ENCODE results near the gene COPZ1.

The COPZ1 gene

DNA sequence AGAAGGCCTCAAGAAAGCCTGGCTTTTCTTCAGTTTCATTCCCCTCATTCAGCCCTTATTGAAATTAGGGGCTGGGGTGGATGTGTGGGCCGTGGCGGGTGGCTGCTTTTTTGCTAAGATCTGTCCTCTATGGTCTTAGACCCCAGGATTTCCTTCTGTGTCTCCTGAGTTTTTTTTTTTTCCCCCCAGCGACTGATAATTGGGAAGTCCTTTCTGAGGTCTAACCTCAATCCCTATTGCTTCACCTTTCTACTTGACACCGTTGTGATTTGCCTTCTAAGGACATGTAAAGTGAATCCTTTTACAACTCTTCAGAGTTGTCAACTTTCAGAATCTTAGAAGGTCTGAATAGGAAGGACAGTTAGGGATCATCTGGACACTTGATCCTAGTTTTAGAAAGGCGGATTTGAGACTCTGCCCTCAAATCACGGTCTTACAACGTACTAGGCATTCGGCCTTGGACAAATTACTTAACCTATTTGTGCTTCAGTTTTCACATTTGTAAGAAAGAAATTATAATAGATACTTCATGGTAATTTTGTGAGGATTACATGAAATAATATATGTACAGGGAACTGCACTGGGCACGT lies 34.9 kb downstream of the COPZ1 start:
- DNase-seq: no peak

DNA sequence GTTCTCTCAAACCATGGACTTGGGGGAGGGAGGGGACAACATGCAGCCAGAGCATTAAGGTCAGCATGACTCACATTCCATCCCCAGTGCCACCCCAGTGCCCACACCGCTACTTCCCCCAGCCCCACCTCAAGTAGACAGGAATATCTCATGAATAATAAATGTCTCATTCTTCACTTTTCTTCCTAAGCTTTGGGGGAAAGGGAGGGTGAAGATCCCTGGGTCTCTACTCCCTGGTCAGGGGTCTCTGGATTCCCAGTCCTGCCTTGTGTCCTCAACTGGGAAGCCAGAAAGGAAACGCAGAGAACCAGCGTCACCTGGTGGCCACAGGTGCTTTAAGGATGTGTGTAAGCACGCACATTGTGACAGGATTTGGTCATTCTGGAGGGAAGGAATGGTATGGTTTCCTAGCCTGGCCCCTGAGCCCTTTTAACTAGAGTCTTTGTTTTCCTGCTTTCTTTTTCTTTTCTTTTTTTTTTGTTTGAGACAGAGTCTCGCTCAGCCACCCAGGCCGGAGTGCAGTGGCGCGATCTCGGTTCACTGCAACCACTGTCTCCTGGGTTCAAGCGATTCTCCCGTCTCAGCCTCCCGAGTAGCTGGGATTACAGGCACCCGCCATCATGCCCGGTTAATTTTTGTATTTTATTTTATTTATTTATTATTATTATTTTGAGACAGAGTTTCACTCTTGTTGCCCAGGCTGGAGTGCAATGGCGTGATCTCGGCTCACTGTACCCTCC lies 36.0 kb downstream of the COPZ1 start:
- peak; percentile 7 for DNase-seq

DNA sequence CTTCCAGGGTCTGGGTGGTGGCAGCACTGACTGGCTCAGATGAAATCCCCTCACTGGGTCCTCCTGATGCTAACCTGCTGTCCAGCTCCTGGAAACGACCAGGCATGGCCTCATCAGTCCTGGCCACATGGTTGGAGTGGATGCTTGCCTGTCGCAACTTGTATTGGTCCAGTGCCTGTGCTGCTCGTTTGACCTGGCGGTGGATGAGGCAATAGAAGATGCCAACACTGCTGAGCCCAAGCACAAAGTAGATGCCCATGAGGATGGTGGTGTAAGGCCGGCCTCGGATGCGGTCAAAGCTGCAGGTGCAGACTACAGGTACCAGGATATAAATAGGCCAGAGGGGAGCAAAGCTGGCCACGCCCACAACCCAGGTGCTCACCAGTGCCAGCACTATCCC lies 38.1 kb downstream of the COPZ1 start:
- DNase-seq: no peak

DNA sequence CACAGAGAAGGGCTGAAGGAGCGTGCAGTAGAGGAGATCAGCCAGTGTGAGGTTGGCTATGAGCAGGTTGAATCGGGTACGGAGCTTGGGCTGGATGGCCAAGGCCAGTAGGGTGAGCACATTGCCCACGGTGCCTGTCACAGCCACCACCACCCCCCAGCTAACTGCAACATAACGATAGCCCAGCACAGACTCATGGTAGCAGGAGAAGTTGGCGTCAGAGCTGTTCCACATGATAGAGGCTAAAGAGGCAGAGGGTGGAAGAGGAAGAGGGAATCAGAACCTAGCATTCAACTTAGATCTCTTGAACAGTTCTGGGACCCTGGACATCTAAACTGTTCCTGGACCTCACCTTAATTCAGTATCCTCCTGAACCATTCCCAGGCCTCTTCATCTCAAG lies 38.7 kb downstream of the COPZ1 start:
- no peak for DNase-seq

DNA sequence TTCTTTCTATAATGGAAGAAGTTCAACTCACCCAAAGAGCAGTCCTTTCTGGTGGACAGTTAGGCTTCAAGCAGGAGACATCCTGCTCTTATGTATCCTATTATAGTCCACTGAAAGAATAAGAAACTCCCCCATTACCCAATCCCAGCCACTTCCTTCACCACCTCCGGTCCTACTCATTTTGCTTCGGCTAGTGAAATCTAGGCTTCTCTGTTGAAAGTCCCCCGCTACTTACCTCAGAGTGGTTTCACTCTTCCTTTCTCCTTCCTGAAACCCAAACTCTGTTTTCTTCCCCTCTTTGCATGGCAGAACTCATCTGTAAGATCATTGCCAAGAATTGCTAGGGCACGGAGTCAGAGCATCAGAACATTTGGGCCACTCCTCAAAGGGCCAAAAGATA lies 39.5 kb downstream of the COPZ1 start, which contains the start of gene GPR84:
Gene GPR84, minus strand, starts transcription at position 74 of the 400 bp plus-strand sequence. CDS start 635 bp downstream, outside the sequence.
- no peak for DNase-seq

DNA sequence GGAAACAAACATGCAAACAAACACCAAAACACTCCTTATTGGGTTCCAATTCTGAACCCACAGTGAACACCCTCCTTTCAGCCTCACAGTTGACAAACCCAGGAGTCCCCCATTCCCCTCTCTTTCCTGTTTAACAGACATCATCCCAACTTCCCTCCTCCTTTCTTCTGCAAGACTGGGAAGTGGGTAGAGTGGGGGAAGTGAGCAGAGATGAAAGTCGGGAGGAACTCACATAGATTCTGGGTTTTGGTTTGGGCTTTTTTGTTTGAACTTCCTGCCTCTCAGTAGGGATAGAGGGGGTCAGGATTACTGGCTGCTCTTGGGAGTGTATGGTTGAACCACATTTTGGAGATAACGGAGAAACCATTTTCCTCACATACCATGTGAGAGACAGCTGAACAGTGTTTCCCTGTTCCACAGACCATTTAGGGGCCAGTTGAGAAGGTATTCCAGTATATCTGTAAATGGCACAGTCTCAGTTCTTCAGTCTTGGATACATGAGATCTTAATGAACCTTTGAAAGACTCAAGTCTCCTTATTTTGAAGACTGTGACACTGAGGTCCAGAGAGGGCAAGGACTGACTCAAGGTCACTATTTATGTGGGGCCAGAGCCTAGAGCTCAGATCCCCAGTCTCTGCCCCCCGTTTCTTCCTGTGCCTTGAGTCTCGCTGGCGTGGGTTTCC lies 43.2 kb downstream of the COPZ1 start:
- no peak for DNase-seq

DNA sequence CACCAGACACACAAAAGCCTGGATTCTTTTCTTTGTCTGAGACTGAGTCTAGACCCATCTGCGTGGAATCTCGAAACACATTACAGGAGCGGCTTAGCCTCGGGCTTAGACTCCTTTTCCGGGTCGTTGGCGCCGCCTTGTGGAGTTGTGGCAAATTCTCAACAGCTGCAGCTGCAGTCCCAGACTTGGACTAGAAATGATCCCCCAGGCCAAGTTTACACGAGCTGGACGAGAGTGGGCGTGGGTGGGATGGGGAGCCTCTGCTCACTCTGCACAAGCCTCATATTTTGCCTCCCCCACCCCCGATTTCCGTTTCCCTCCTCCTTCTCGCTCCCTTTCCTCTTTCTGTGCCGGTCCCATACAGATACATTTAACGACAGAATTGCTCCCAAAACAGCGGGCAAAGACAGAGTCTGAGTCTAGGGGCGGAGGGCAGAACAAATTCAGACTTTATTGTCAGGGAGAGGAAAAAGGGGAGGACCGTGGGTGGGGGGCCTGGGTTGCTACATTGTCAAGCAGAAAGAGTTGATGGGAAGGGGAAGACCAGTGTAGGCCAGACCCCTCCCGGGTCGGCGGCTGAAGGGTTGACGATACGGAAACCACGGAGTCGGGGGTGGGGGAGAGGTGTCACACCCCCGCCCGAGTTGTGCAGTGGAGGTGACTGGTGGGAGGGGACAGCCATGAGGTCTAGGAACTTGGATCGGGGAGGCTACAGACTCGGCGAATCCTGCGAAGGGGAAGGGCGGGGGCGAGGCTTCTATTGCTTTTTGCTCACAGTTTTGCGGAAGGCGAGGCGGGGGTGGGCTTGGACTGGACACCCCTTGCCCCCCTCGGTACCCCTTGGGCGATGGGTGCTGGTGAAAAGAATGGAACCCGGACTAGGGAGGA lies 44.0 kb downstream of the COPZ1 start:
- peak; percentile 15 for DNase-seq

DNA sequence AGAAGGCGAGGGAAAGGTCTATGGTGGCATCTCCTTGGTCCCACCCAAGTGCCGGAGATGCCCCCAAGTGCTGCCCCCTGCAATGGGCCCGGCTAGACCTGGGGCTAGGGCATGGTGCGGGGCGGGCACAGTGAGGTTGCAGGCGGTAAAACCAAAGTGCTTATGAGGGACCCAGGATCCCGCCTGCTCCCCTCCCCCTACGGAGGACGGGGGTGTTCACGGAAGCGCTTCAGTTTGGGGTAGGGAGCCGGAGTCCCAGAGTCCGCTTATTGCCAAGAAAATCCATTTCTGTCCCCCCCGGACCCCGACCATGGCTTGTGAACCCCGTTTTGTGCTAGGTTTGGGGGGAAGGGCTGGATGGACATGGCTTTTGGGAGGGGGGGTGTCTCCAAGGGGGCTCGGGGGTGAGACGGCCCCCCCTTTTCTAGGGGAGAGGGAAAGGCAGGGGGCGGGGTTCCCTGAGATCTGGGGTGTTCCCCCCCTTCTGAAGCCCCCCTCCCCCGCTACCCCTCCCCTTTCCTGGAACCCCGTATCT lies 44.7 kb downstream of the COPZ1 start:
- no peak for DNase-seq

DNA sequence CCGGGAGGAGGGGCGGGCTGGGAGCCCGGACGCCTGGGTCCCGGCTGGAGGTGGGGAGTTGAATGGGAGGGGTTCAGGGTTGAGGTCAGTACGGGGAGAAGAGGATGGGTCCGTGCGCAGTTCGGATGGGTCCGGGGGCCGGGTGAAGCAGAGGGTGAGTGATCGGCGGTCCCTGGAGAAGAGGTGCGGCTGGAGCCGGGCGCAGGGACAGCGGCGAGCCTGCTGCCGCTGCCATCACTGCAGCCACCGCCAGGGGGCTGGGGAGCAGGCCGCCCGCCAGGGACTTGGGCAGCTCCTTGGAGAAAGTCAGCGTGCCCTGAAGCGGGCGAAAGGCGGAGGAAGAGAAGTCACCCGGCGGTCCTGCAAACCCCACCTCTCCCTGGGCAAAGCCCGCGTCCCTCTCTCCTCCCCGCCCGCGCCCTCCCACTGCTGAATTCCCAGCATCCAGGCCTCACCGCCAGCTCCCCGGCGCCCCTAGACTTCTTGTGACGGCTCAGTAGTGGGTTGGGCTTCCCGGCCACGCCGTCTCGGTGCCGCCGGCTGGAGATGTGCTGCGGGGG lies 45.3 kb downstream of the COPZ1 start:
- no peak for DNase-seq

DNA sequence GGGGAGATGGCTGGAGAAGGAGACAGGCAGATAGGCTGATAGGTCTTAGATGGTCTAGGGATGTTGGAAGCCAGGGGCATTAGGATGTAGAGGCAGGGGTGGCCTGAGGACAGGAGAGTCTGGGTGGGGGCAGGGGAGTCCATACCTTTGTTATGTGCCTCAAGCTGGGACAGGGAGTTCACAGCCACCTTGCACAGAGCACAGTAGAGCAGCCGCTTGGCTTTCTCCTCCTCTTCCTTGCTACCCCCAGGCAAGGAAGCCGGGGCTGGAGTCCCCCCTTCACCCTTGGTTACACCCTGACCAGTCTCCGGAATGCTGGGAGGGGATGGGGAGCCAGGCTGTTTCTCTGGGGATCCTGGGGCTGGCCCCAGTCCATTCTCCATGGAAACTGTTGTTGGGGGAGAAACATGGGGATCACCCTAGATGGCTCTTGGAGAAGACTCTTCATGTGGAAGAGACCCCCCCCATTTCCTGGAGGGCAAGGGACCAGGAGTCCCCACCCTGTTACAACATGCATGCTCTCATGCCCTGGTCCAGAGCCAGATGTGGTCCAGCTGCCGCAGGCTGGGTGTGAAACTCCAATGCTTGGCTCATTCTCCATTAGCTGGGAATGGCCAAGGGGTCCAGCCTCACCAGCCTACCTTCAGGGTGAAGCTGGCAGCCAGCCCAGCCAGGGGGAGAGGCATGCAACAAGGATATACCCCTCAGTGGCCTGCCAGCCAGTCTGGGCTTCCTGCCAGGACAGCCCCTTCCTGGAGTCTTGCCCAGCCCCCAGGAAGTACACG lies 46.6 kb downstream of the COPZ1 start:
- peak; percentile 62 for DNase-seq

DNA sequence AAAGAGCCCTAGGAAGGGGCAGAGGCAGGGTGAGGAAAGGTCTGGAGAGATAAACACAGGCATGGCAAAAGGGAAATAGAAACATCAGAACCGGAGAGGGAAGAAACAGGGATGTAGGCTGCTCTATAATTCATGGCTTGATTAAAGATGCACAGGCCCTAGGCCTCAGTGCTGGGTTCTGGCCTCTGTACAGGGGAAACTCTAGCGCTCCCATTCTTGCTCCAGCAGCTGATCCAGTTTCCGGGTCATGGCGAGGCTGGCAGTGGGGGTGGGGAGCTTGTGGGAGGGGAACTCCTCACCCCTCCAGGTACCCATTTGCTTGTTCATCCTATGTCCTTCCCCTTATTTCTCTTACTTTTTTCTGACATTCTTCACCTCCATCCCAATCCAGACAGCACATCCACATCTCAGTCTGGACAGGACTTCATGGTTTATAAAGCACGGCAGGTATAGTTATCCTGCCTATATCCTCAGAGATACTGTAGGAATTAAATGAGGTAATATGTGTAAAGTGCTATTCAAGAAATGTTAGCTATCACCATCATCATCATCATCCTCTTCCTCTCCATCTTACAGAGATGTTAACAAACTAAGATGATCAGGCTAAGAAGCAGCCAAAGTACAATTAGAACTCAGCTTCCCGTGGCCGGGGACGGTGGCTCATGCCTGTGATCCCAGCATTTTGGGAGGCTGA lies 47.3 kb downstream of the COPZ1 start:
- DNase-seq: no peak

DNA sequence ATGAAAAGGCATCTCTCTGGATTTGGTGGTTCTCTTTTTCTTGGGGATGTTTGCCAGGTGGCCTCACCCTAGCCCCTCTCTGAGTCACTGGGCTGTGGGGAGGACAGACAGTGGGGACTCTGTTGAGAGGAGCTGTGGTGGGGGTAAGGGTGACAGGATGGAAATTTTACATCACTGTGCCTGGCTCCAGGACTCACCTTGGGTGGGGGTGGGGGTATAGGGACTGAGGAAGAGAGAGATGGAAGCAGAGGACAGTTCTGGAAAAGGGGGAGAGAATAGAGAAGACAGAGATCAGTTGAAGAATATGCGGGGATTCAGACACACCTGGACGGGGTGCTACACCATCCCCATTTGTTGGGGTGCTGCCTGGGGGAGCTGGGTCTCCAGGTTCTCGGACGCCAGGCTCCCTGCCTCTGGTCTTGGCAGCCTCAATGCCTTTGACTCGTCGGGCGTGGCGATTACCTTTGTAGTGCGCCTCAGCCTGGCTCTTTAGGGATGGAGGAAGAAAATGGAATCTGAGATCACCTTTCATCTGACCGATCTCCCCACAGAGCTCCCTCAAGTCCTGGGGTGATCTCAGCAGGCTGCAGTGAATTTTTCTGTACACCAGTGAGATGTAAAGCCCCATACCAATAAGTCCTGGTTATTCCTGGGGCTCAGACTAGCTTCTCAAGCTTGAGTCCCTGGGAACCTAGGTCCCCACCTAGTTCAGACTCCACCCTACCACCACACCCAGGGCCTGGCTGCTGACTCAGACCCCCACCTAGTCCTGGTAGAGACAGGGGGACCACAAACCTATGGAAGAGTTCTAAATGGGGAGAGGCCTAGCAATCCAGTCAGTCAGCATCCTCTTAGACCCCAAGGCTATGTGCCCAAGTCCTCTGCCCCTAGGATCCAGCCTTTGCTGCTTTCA lies 49.0 kb downstream of the COPZ1 start:
- DNase-seq: no peak

DNA sequence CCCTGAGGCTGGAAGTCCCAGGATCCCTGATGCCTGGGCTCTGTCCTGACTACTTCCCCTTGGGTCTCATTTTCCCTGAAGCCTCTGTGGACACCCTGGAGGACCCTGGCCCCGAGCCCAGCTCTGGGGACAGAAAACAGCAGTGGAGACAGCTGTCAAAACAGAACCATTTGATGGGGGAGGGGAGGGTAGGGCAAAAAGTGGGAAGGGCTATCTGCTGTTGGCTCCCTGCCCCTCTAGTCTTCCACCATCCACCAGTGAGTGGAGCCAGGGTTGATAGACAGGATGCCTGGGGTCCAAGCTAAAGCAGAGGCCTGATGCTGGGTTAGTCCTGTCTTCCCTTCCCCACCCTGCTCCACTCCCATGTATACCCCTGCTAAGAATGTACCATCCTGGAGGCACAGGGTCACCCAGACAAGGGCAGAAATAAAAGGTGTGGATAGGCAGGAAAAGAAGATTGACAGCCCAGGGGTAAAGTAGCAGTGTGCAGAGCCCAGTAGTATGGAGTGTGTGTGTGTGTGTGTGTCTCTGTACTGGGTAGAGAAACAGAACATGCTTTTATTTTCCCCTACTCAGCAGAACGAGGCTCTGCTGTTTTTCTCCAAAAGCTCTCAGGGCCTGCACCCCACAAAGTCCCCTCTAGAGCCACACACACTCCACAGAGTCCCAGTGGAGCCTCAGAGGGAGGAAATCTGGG lies 49.8 kb downstream of the COPZ1 start:
- no peak for DNase-seq

DNA sequence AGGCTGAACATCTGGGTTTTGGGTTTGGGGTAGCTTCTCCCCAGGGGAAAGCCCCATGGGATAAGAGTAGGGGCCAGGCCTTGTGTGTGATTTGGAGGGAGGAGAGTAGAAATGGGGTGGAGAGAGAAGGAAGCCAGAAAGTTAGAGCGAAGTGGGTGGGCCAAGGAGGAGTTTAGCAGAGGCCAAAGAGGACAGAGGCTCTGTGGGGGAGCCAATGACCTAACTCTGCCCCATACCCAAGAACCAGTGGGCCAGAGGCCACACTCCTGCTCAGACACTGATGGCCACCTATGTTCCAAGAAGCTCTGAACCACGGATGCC lies 50.3 kb downstream of the COPZ1 start:
- DNase-seq: no peak

DNA sequence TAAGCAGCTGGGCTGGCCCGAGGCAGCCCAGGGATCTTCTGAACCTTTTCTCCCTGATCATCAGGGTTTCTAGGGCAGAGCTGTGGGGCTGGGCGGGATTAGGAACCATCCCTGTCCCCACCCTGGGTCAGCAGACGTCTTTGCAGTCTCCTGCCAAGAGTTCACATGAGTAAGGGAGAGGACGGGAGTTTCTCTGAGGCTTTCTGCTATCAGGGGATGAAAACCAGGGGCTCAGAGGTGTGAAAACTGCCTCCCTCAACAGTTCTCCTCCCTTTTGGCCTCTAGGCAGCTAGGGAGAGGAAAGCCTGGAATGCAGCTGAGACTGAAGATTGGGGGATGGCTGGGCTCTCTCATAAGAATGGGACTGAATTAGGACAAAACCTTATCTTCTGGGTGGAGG lies 51.7 kb downstream of the COPZ1 start:
- DNase-seq: no peak

DNA sequence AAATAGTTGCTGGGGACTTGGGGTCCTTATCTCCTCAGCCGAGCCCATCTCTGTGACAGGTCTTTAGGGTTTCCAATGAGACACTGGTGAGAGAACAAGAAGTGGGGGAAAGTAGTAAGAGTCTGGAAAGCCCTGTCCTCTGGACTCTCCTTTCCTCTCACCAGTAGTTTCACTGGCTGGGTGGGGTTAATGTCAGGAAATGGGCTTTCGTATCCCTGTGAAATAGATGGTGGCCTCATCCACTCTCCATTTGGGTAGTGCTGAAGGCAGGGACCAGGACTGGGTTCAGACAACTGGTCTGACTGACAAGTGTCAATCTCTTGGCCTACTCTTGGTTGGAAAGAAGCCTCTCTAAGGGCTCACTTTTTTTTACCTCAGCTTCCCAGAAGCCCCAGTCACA lies 52.1 kb downstream of the COPZ1 start:
- DNase-seq: no peak

DNA sequence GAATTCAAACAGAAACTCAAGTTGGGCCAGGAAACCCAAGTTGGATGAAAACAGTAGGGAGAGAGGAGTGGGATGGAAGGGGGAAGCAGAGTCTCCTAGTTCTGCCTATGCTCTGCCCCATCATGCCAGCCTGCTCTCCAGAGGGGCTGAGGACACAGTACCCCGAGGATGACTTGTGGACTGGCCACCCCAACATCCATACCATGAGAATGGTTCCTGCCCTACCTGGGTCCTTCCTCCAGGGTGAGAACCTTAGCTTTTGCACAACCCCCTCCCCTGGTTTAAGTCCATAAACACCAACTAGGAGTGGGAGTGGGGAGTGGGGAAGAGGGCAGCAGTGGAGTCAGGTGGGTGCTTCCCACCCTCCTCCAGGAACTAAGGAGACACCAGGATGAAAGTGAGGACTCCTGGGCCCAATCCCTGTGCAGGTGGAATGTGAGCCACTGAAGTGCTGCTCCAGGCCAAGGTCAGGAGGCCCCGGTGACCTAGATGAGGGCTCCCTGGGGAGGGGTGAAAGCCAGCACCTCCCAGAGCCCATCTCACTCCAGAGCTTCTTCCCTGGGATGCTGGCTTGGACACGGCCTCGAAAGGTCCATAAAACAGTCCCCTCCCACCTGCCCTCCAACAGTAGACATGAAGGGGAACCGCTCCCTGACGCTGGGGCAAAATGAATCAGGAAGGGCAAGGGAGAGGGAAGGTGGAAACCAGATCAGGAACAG lies 53.0 kb downstream of the COPZ1 start:
- DNase-seq: no peak

DNA sequence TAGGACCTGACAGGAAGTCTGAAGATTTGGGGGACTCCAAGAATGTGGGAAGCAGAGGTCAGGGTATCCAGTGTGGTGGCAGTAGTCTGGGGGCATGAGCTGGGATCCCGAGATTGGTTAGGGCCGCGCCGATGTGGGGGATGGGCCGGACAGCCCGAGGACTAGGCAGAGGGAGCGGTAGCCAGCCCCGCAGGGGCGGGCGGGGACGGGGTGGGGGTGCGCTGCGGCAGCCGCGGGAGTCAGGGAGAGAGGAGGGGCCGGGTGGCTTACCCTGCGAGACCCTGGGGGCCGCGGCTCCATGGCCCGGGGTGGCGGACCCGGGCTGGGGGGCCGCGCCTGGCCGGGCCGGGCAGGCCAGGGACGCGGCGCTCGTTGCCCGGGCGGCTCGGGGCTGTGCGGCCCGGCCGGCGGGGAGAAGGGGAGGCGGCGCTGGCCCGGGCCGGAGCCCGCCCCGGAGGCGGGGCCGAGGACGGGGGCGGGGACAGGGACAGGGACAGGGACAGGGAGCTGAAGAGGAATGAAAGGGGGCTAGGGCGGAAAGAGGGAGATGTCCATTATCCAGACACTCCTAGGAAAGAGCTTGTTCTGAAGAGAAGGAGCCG lies 54.0 kb downstream of the COPZ1 start:
- no peak for DNase-seq

Measured in DMS79 treated with DMSO at 0.1 percent for 48 hours (cell line).